PC-3 (cell line): ENCODE measurements around the gene NT5C1B. TPM values are rescaled to one million over a fixed set of nuclear protein-coding genes. Genes with fewer than 3 reads are reported as not detected.

Experiments used
- ATAC-seq: fragments of 200-7000 bp; cut with Tn5 transposase; 2 replicates; pipeline ENCODE4 v1.9.1; 2020; ENCODE audit warnings: mild to moderate bottlenecking, moderate library complexity
- BruUV-seq: library from RNA; stranded (reverse); fragments of 400-500 nt; replicated peaks from 2 replicates; lab custom pipeline; 2021; lab: Mats Ljungman, UMichigan
- CTCF ChIA-PET: fragments of 300-600 bp; sonication (Branson Sonifier 250); formaldehyde crosslinking; loops from one replicate; lab custom pipeline; 2022; ENCODE audit warnings: antibody characterized with exemption; lab: Charles Lee
- POLR2A ChIA-PET: fragments of 300-600 bp; sonication (Branson Sonifier 250); formaldehyde crosslinking; loops from one replicate; lab custom pipeline; 2022; ENCODE audit warnings: antibody characterized with exemption; ENCODE audit not compliant: unreplicated experiment; lab: Charles Lee
- DNase-seq: peaks from one replicate; pipeline ENCODE4 v3.0.0-alpha.2; 2015
- H2AFZ ChIP-seq: fragments of 300-600 bp; sonication (generic); 2 replicates; pipeline ENCODE4 v1.6.0; 2016; ENCODE audit warnings: antibody characterized with exemption, low read length
- H3F3A ChIP-seq: fragments of 300-600 bp; sonication (generic); one replicate; pipeline ENCODE4 v1.6.0; 2017; ENCODE audit warnings: antibody characterized with exemption, low read length, control low read depth, mild to moderate bottlenecking; ENCODE audit not compliant: unreplicated experiment
- H3K27ac ChIP-seq: fragments of 300-600 bp; sonication (generic); 2 replicates; pipeline ENCODE4 v1.5.1; 2016; ENCODE audit warnings: mild to moderate bottlenecking, low read length
- H3K27me3 ChIP-seq: fragments of 300-600 bp; sonication (generic); 2 replicates; pipeline ENCODE4 v1.6.1; 2016; ENCODE audit warnings: low read length, mixed read lengths
- H3K36me3 ChIP-seq: fragments of 300-600 bp; sonication (generic); 2 replicates; pipeline ENCODE4 v1.6.1; 2016; ENCODE audit warnings: low read depth, mixed run types, low read length, mixed read lengths
- H3K4me1 ChIP-seq: fragments of 300-600 bp; sonication (generic); 2 replicates; pipeline ENCODE4 v1.5.1; 2016; ENCODE audit warnings: low read length; ENCODE audit not compliant: insufficient read depth
- H3K4me2 ChIP-seq: fragments of 300-600 bp; sonication (generic); 2 replicates; pipeline ENCODE4 v1.6.0; 2016; ENCODE audit warnings: low read length
- H3K4me3 ChIP-seq: fragments of 300-600 bp; sonication (generic); 2 replicates; pipeline ENCODE4 v1.5.1; 2016; ENCODE audit warnings: mild to moderate bottlenecking, low read length, mixed read lengths
- H3K79me2 ChIP-seq: fragments of 300-600 bp; sonication (generic); 2 replicates; pipeline ENCODE4 v1.6.1; 2017; ENCODE audit warnings: low read length, mixed read lengths
- H3K9ac ChIP-seq: fragments of 300-600 bp; sonication (generic); 2 replicates; pipeline ENCODE4 v1.6.0; 2016; ENCODE audit warnings: mild to moderate bottlenecking, low read length
- H3K9me2 ChIP-seq: fragments of 300-600 bp; sonication (generic); replicated peaks from 2 replicates; pipeline ENCODE4 v1.6.1; 2016; ENCODE audit warnings: mixed run types, low read length, mixed read lengths
- H3K9me3 ChIP-seq: fragments of 300-600 bp; sonication (generic); 2 replicates; pipeline ENCODE4 v1.6.1; 2016; ENCODE audit warnings: low read length, mixed read lengths
- H4K20me1 ChIP-seq: fragments of 300-600 bp; sonication (generic); 2 replicates; pipeline ENCODE4 v1.6.1; 2016; ENCODE audit warnings: low read length, mixed read lengths
- EZH2 ChIP-seq: fragments of 300-600 bp; sonication (generic); IDR thresholded peaks from one replicate; pipeline ENCODE4 v1.6.1; 2017; ENCODE audit warnings: antibody characterized with exemption, mild to moderate bottlenecking, low read length; ENCODE audit not compliant: unreplicated experiment
- EZH2phosphoT487 ChIP-seq: fragments of 300-600 bp; sonication (generic); IDR thresholded peaks from 2 replicates; pipeline ENCODE4 v1.6.1; 2018; ENCODE audit warnings: mild to moderate bottlenecking, antibody characterized with exemption, low read length, borderline replicate concordance
- intact Hi-C: fragments of 100-400 bp; cut with micrococcal nuclease; formaldehyde crosslinking; loops from 2 replicates; pipeline ENCODE4 v1.9.0; 2023
- total RNA-seq: library from RNA; depleted of rRNA; stranded (reverse); fragments of >200 nt; gene quantifications from 2 replicates; pipeline ENCODE4 v1.2.3, GENCODE V29; 2014
- TF ChIP-seq, protein P1 (sequence below): fragments of 300-600 bp; sonication (generic); conservative IDR thresholded peaks from 2 replicates; pipeline ENCODE4 v1.5.1; 2017; ENCODE audit warnings: antibody characterized with exemption, low read depth, mild to moderate bottlenecking, low read length

Gene NT5C1B
- total RNA-seq, 1 experiment from 2014 or later, result not detected

DNA sequence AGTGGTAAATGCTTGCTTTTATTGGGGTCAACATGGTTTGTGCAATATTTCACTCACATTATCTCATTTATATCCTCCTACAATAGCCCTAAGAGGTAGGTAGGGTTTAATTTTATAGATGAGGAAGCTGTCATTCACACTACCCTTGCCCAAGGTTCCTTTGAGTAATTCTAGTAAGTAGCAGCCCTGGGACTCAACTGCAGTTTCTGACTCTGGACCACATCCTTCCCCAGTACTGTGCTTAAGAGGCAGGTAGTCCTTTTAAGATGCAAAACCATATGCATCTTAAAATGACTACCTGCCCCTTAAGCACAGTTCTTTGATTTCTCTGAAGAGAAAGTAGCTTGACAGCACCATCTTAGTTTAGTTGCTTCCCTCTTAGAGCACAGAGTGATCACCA, 15.7 kb upstream of the NT5C1B start:
- ChIA-PET CTCF (no interaction called here), POLR2A (no interaction called here)
- intact Hi-C loops, result no loop called here
- ATAC-seq (no peak), DNase-seq (no peak)
- H3K9me3 ChIP-seq, result no peaks in the 10 kb centered on the region
- no peak overlapping the region for H3K9ac ChIP-seq
- no peak overlapping the region for H2AFZ ChIP-seq
- no peak overlapping the region for H3K27ac ChIP-seq
- no peaks in the 10 kb centered on the region for H3K79me2 ChIP-seq
- TF ChIP-seq EZH2phosphoT487 (no peak), EZH2 (no peak)
- TF ChIP-seq, protein P1, sequence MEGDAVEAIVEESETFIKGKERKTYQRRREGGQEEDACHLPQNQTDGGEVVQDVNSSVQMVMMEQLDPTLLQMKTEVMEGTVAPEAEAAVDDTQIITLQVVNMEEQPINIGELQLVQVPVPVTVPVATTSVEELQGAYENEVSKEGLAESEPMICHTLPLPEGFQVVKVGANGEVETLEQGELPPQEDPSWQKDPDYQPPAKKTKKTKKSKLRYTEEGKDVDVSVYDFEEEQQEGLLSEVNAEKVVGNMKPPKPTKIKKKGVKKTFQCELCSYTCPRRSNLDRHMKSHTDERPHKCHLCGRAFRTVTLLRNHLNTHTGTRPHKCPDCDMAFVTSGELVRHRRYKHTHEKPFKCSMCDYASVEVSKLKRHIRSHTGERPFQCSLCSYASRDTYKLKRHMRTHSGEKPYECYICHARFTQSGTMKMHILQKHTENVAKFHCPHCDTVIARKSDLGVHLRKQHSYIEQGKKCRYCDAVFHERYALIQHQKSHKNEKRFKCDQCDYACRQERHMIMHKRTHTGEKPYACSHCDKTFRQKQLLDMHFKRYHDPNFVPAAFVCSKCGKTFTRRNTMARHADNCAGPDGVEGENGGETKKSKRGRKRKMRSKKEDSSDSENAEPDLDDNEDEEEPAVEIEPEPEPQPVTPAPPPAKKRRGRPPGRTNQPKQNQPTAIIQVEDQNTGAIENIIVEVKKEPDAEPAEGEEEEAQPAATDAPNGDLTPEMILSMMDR, result no peak
- H3K4me1 ChIP-seq, result no peaks in the 10 kb centered on the region
- BruUV-seq, result no TSS peak
- H4K20me1 ChIP-seq, result no peaks in the 10 kb centered on the region
- H3K9me2 ChIP-seq, result no peaks in the 10 kb centered on the region
- H3K36me3 ChIP-seq, result no peaks in the 10 kb centered on the region
- H3K27me3 ChIP-seq, result no peaks in the 10 kb centered on the region
- no peak overlapping the region for H3K4me2 ChIP-seq
- H3K4me3 ChIP-seq, result no peak overlapping the region
- H3F3A ChIP-seq, result no peaks in the 10 kb centered on the region

- no peak for ATAC-seq
- H3K27ac ChIP-seq, result no peak overlapping the region
- H3K4me1 ChIP-seq, result no peaks in the 10 kb centered on the region
- no peak for DNase-seq
- H3F3A ChIP-seq, result no peaks in the 10 kb centered on the region
- no peaks in the 10 kb centered on the region for H3K79me2 ChIP-seq
- no peaks in the 10 kb centered on the region for H3K9me3 ChIP-seq
- POLR2A ChIA-PET, result no interaction called here
- TF ChIP-seq, protein P1, result no peak
- TF ChIP-seq EZH2phosphoT487 (no peak), EZH2 (no peak)
- H4K20me1 ChIP-seq, result no peaks in the 10 kb centered on the region
- intact Hi-C loops, result no loop called here
- BruUV-seq, result no TSS peak
- H2AFZ ChIP-seq, result no peak overlapping the region
- no peak overlapping the region for H3K9ac ChIP-seq
- H3K4me3 ChIP-seq, result no peak overlapping the region
- CTCF ChIA-PET, result no interaction called here
- H3K9me2 ChIP-seq, result no peaks in the 10 kb centered on the region
- no peaks in the 10 kb centered on the region for H3K36me3 ChIP-seq
- no peak overlapping the region for H3K4me2 ChIP-seq
- no peaks in the 10 kb centered on the region for H3K27me3 ChIP-seq
Measured at GRCh38 chr2:18604531-18604885, 15.1 kb upstream of the NT5C1B start.

GRCh38 chr2:18603854-18604530, 14.6 kb upstream of the NT5C1B start:
- BruUV-seq, result no TSS peak
- Histone ChIP-seq H3K27ac (no peak overlapping the region), H3K9me2 (no peaks in the 10 kb centered on the region), H3K9me3 (no peaks in the 10 kb centered on the region), H3K4me1 (no peaks in the 10 kb centered on the region), H3K36me3 (no peaks in the 10 kb centered on the region), H3K4me2 (no peak overlapping the region), H3K79me2 (no peaks in the 10 kb centered on the region), H4K20me1 (no peaks in the 10 kb centered on the region), H3K4me3 (no peak overlapping the region), H3K27me3 (no peaks in the 10 kb centered on the region), H2AFZ (no peak overlapping the region), H3K9ac (no peak overlapping the region), H3F3A (no peaks in the 10 kb centered on the region)
- no peak for DNase-seq
- TF ChIP-seq EZH2phosphoT487 (no peak), EZH2 (no peak)
- TF ChIP-seq, protein P1, result no peak
- CTCF ChIA-PET, result no interaction called here
- intact Hi-C loops, result no loop called here
- POLR2A ChIA-PET, result no interaction called here
- no peak for ATAC-seq
